Activated T-cell treated with anti-CD3 and anti-CD28 coated beads for 4 hours (primary cell): ENCODE results near the gene GMPR2.
"Not testable (repeated sequence)": the region's sequence is repeated elsewhere in the genome, so short reads cannot be mapped to it uniquely, and the experiment has no call there.

Experiments
- DNase-seq: peaks from one replicate; pipeline ENCODE4 v3.0.0-alpha.2; 2020

The GMPR2 gene

DNA sequence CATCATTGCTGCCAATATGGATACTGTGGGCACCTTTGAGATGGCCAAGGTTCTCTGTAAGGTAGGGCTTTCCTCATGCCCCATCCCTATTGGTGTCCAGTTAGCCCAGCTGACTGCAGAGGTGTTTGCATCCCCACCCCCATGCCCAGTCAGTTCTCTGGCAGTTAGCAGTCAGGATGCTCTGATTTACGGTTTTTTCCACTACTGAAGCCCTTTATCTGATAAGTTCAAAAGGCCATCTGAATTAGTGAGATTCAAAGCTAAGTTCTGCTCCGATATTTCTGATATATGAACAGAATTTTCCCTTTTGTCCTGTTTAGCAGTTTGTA lies 773 bp downstream of the GMPR2 start:
- DNase-seq = no peak

- DNase-seq = no peak
Observed at GRCh38 chr14:24234095-24235005, 1.6 kb downstream of the GMPR2 start.

- DNase-seq = no peak
Observed at GRCh38 chr14:24235804-24236688, 3.3 kb downstream of the GMPR2 start.

- DNase-seq = no peak
Observed at GRCh38 chr14:24236689-24237462, 4.1 kb downstream of the GMPR2 start.

DNA sequence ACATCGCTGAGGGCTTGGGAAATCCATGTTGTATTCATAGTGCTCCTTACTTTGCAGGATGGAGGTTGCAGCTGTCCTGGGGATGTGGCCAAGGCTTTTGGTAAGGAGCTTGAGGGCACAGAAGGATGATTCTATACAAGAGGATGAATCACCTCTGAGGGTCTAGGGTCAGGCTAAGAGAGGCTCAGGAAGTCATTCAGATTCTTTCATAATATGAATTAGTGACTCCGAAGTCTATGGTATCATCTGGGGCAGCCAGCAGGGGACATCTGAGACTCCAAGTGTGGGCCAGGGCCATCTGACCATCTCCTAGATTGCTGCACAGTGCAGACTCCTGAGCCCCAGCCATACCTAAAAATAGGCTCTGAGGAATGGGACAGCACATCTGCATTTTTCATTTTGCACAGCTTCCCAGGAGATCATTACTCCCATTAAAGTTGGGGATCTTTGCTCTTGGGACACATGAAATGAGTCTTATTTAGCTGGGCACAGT lies 4.8 kb downstream of the GMPR2 start:
- no peak for DNase-seq

- DNase-seq = peak; percentile 34
Observed at GRCh38 chr14:24238123-24238522, 5.4 kb downstream of the GMPR2 start.

DNA sequence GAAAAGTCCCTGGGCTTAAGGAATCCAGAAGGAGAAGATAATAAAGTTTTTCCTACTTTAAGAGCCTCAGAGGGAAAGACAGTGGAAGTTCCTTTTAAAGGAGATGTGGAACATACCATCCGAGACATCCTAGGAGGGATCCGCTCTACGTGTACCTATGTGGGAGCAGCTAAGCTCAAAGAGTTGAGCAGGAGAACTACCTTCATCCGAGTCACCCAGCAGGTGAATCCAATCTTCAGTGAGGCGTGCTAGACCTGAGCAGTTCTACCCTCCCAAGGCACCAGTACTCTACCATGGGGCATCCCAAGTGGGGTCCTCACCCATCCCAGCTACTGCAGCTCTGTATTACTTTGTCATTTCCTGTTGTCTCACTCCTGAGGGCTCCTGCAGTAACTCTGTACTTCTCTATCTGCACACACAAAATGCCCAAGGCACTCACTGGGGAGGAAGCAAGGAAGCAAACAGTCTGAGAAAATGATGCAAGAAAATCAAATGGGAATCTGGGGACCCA lies 5.9 kb downstream of the GMPR2 start:
- no peak for DNase-seq

- DNase-seq = no peak
Observed at GRCh38 chr14:24240110-24240918, 7.6 kb downstream of the GMPR2 start.

GRCh38 chr14:24241829-24242443 lies 9.2 kb downstream of the GMPR2 start:
- peak; percentile 91 for DNase-seq

DNA sequence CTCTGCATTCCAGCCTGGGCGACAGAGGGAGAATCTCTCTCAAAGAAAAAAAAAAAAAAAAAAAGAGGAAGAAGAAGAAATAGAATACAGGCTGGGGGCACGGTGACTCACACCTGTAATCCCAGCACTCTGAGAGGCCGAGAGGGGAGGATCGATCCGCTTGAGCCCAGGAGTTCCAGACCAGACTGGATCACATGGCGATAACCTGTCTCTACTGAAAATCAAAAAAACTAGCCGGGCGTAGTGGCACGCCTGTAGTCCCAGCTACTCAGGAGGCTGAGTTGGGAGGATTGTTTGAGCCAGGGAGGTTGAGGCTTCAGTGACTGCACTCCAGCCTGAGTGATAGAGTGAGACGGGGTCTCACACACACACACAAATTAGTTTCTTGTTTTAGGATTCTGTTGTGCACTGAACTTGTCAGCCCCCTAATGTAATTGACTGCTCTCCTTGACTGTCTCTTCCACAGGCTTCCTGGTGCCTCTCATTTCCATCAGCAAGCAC lies 10.7 kb downstream of the GMPR2 start:
- no peak for DNase-seq

DNA sequence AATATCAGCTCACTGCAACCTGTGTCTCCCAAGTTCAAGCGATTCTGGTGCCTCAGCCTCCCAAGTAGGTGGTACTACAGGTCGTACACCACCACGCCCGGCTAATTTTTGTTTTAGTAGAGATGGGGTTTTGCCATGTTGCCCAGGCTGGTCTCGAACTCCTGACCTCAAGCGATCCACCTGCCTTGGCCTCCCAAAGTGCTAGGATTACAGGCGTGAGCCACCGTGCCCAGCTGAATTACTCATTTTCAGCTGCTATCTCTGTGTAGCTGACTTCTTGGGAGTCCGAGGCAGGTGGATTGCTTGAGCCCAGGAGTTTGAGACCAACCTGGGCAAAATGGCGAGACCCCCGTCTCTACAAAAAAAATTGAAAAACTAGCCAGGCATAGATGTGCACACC lies 12.6 kb downstream of the GMPR2 start:
- not testable (repeated sequence) for DNase-seq

- DNase-seq = no peak
Observed at GRCh38 chr14:24246765-24247212, 14.1 kb downstream of the GMPR2 start.

DNA sequence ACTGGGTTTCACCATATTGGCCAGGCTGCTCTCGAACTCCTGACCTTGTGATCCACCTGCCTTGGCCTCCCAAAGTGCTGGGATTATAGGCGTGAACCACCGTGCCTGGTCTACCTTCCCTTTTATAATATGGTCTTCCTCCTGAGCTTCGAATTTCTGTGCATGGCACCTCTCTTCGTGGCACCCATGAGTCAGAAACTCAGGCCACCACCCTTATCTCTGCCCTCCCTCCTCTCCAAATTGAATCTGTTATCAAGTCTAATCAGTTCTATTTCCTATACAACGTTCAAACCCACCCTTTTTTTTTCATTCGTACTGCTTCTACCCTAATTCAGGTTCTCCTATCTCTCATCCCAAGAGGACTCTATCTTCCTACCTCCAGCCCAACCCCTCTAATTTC lies 14.7 kb downstream of the GMPR2 start:
- no peak for DNase-seq

DNA sequence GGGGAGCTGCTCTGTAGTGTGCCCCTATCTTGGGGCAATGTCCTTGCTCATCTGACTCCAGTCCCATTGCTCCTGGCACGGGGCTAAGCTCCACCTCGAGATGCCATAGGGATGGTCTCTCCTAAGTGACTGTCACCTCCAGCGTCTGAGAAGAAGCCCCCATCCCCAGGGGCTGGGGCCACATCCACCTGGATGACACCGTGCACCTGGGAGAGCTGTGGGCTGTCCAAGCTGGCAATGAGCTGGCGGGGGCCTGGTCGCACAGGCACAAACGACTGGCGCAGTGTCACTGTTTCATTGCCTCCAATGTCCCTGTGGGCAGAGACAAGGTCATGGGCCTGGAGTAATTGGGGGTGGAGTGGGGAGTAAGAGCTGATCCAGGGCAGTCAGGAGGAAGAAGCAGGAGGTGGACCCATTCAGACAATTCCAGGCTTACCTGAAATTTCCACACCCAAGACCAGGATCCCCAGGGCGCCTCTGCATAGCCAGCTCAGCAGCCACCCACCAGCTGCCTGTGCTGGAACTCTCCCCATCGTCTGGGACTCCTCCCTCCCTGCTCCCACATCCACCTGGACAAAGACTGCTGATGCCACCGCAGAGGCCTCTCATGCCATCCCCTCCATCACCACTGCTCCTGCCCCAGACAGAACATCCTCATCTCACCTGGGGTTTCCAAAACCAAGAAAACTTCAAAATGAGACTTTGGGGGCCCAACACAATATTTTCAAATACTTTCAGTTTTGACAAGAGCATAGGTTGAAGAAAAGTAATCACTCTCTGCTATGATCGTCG lies 16.7 kb downstream of the GMPR2 start:
- no peak for DNase-seq

- no peak for DNase-seq
Observed at GRCh38 chr14:24250354-24250753, 17.6 kb downstream of the GMPR2 start.

DNA sequence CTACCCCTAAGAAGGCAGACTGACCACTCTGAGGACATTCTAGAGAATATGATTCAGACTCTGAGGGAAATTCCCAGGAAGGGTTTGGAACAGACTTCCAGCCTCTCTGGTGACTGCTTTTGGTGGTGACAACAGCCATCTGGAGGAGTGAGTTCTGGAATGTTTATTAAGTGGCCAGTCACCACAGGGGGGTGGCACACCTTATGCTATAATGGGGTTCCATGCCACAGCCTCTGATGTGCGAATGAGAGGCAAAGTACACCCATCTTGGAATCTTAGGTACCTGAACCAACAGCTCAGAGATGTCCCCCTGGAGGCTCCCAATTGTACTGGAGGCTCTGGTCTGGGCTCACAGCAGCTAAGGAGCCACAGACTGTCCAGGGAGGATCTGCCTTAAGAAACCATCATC lies 19.2 kb downstream of the GMPR2 start:
- no peak for DNase-seq

- no peak for DNase-seq
Observed at GRCh38 chr14:24252289-24253124, 19.8 kb downstream of the GMPR2 start.

GRCh38 chr14:24253936-24254335 lies 21.2 kb downstream of the GMPR2 start:
- no peak for DNase-seq
